ENCODE data around the gene SPAG6. TPM values are rescaled to one million over a fixed set of nuclear protein-coding genes. Genes with fewer than 3 reads are reported as not detected.

The SPAG6 gene
- total and polyA plus RNA-seq, 9 of the 15 experiments (the other 6 are each of a cell fraction or from before 2014, with no cell fraction given), result 3.5 to 23.1 (median 11.8) TPM

- peak; percentile 77 for TF ChIP-seq MYC (IDR thresholded peaks at IDR 0.05; ENCODE audit: low read depth, low read length)
- 0 out of 2 replicates have a peak, but pooled peaks have one; percentile 33 for TF ChIP-seq MYC (CRISPR knock-in tag; IDR thresholded peaks at IDR 0.05; ENCODE audit: borderline replicate concordance, low read depth)
- no peak for TF ChIP-seq NR2F6 (CRISPR knock-in tag; IDR thresholded peaks at IDR 0.05)
- TF ChIP-seq NFIC (IDR thresholded peaks at IDR 0.05), result 0 out of 2 replicates have a peak, but pooled peaks have one; percentile 18
- TF ChIP-seq NR2C1 (IDR thresholded peaks at IDR 0.05), result no peak
- 0 out of 2 replicates have a peak, but pooled peaks have one; percentile 40 for TF ChIP-seq NR2C1 (tag; IDR thresholded peaks at IDR 0.05)
- no peak for TF ChIP-seq MEF2A (IDR thresholded peaks at IDR 0.05; ENCODE audit: control insufficient read depth, low read depth, low read length)
- peak in 1 of 2 experiments; percentile 13; a peak in 1 of 4 replicates for TF ChIP-seq NRF1 (conservative IDR thresholded peaks at IDR 0.05 in 1 of 2, IDR thresholded peaks at IDR 0.05 in 1 of 2)
- no peak for TF ChIP-seq ZNF165 (CRISPR knock-in tag; IDR thresholded peaks at IDR 0.05; ENCODE audit: borderline replicate concordance)
- no peak for TF ChIP-seq NFXL1 (CRISPR knock-in tag; IDR thresholded peaks at IDR 0.05)
- TF ChIP-seq CBX3 (IDR thresholded peaks at IDR 0.05; ENCODE audit: borderline replicate concordance in 1 of 2, low read length in 2 of 2), result peak in 1 of 2 experiments; percentile 28; a peak in 1 of 3 replicates
- TF ChIP-seq ELF2 (CRISPR knock-in tag; IDR thresholded peaks at IDR 0.05), result no peak
- TF ChIP-seq HMG20A (CRISPR knock-in tag; conservative IDR thresholded peaks at IDR 0.05), result no peak
- peak; percentile 54 for TF ChIP-seq TBP (optimal IDR thresholded peaks at IDR 0.05; ENCODE audit: low read depth, low read length)
- TF ChIP-seq ZNF134 (CRISPR knock-in tag; conservative IDR thresholded peaks at IDR 0.05), result no peak
- TF ChIP-seq POLR3A (IDR thresholded peaks at IDR 0.05; ENCODE audit: borderline replicate concordance, extremely low read depth, insufficient read depth, insufficient read length), result no peak
- peak; percentile 35; the same call in 1 of the 2 replicates for TF ChIP-seq DMBX1 (CRISPR knock-in tag; IDR thresholded peaks at IDR 0.05; ENCODE audit: borderline replicate concordance)
- no peak for TF ChIP-seq DACH1 (IDR thresholded peaks at IDR 0.05; ENCODE audit: partially characterized antibody)
- no peak for TF ChIP-seq SIX5 (IDR thresholded peaks at IDR 0.05; ENCODE audit: borderline replicate concordance in 1 of 2, insufficient read depth in 1 of 2, low read depth in 1 of 2, low read length in 2 of 2)
- peak; percentile 74 to 85; a peak in 3 of 4 replicates for TF ChIP-seq TRIM24 (IDR thresholded peaks at IDR 0.05)
- TF ChIP-seq MLLT1 (IDR thresholded peaks at IDR 0.05), result no peak
- no peak for TF ChIP-seq ZNF408 (CRISPR knock-in tag; IDR thresholded peaks at IDR 0.05; ENCODE audit: low read depth)
- no peak for TF ChIP-seq MBD2 (IDR thresholded peaks at IDR 0.05; ENCODE audit: borderline replicate concordance, low read depth)
- TF ChIP-seq NR2C2 (CRISPR knock-in tag; IDR thresholded peaks at IDR 0.05), result no peak
- TF ChIP-seq NR2C2 (tag; IDR thresholded peaks at IDR 0.05), result peak; percentile 71
- 0 out of 2 replicates have a peak, but pooled peaks have one; percentile 14 for TF ChIP-seq ZC3H8 (IDR thresholded peaks at IDR 0.05)
- peak; percentile 77 for TF ChIP-seq EP300 (IDR thresholded peaks at IDR 0.05; ENCODE audit: low read length)
- peak; percentile 86 for TF ChIP-seq ATF7 (IDR thresholded peaks at IDR 0.05)
- no peak for TF ChIP-seq ZNF764 (CRISPR knock-in tag; IDR thresholded peaks at IDR 0.05; ENCODE audit: low read depth)
- TF ChIP-seq JUN (IDR thresholded peaks at IDR 0.05; ENCODE audit: borderline replicate concordance, low read depth, low read length), result 0 out of 2 replicates have a peak, but pooled peaks have one; percentile 7
- TF ChIP-seq JUN (CRISPR knock-in tag; IDR thresholded peaks at IDR 0.05; ENCODE audit: borderline replicate concordance), result no peak
Observed at GRCh38 chr10:22389856-22390589, 44.7 kb downstream of the SPAG6 start (continued).
